Neural cell (in vitro differentiated cells): ENCODE data around the gene TIAM2.

Experiments
- CTCF ChIP-seq: fragments of 450-650 bp; IDR thresholded peaks from 2 replicates; pipeline ENCODE4 v1.5.1; 2014; ENCODE audit warnings: antibody characterized with exemption, mild to moderate bottlenecking, moderate library complexity; ENCODE audit not compliant: poor library complexity, severe bottlenecking
- EP300 ChIP-seq: fragments of 450-650 bp; conservative IDR thresholded peaks from 2 replicates; pipeline ENCODE4 v1.6.1; 2014; ENCODE audit warnings: antibody characterized with exemption, mild to moderate bottlenecking, moderate library complexity; ENCODE audit not compliant: poor library complexity, severe bottlenecking
- EZH2 ChIP-seq: fragments of 200-600, 300-800 bp; shearing (Covaris generic), sonication (generic); IDR thresholded peaks from 2 replicates; pipeline ENCODE4 v1.6.1; 2014; ENCODE audit warnings: antibody characterized with exemption, low read length, borderline replicate concordance, mild to moderate bottlenecking; ENCODE audit not compliant: insufficient read depth, poor library complexity, severe bottlenecking

- no peak for TF ChIP-seq CTCF
- no peak for TF ChIP-seq EP300
- TF ChIP-seq EZH2, result no peak
Measured at GRCh38 chr6:154994836-154995253, 270 bp upstream of the TIAM2 start.
